GM12801 (cell line): Measurements from ENCODE around the gene CD164L2.

Source experiments
- CTCF ChIP-seq: IDR thresholded peaks from one replicate; pipeline ENCODE4 v1.5.1; 2011; ENCODE audit warnings: control low read depth; ENCODE audit not compliant: insufficient read length; ENCODE audit errors: extremely low read depth

CD164L2 gene

GRCh38 chr1:27383039-27383605 is at the start of gene CD164L2:
Gene CD164L2, minus strand, starts transcription at chr1:27383333. Its CDS starts 94 bp downstream, at chr1:27383239.
- no peak for TF ChIP-seq CTCF

DNA sequence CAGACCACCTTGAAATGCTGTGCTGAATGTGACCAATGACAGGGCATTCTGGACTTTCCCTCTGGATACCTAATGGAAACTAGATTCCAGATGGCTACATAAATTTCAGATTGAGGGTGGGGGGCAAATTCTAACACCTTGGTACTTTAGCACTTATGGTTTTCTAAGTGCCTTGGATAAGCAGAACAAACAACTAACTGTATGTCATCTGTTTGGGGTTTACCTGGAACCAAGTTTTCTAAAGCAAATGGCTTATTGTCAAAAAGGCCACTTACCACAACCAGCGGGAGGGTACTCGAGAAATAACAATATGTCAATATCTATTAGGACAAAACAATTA is 48.4 kb upstream of the CD164L2 start:
- no peak for TF ChIP-seq CTCF

DNA sequence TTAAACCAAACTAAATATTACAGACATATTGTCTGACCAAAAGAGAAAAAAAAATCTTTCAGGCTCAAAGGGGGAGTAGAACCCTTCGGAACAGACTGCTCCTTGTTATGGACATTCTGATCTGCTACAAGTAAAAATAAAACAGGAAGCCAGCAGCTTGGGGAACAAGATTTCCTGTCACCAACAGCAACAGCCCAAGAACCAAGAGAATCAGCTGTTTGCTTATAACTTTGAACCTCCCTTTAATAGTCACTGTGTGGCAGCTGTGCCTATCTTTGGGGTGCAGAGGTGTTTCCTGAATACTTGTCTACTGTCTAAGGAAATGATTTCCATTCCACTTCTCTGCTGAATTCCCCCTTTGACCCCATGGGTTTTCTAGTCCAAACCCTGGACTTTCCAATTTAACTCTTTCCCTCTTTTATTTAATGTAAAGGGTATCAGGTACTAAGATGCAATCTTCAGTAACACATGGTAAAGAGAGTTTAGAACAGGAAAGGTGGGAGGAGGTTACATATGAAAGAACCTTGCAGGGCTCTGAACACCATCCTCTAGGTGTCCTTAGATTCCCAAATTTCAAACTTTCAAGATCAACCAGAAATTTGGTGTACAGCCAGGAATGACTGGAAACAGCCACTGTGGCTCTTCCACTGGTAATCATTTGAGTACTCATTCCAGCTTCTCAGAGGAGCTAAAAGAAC is 47.9 kb upstream of the CD164L2 start:
- TF ChIP-seq CTCF = no peak

DNA sequence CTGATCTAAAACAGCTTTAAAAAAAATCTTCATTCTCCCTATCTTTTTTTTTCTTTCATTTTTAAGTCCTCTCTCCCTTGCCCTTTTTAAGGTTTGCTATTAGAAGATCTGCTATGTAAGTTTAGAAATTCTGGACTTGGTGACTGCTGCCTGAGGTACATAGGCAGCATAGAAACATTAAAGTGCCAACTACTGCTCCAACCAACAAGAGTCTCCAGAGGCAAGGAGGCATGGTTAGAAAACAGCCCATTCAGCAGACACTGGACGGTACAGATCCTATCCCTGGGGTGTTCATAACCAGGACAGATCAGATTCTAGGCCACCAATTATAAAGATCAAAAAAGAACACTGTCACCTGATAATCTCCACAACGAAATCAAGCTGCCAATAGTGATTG is 45.9 kb upstream of the CD164L2 start:
- no peak for TF ChIP-seq CTCF

GRCh38 chr1:27428316-27429028 is 45.3 kb upstream of the CD164L2 start:
- TF ChIP-seq CTCF = no peak

GRCh38 chr1:27427816-27428315 is 44.7 kb upstream of the CD164L2 start:
- TF ChIP-seq CTCF = no peak

- TF ChIP-seq CTCF = no peak
Measured at GRCh38 chr1:27427329-27427728, 44.2 kb upstream of the CD164L2 start.
